GM21576 (cell line): ENCODE results near the gene RCOR2.
A peak's percentile ranks its signal among the peaks of the same experiment; 100 is the strongest.
"Not testable (repeated sequence)": the region's sequence is repeated elsewhere in the genome, so short reads cannot be mapped to it uniquely, and the experiment has no call there.

Source experiments
- ATAC-seq: cut with Tn5 transposase; IDR thresholded peaks from one replicate; pipeline ENCODE4 v1.9.1; 2021; ENCODE audit warnings: mild to moderate bottlenecking, moderate library complexity; ENCODE audit not compliant: unreplicated experiment

Gene RCOR2

GRCh38 chr11:63916837-63917691, at the start of gene RCOR2:
Gene RCOR2, minus strand, starts transcription at chr11:63917164. Its CDS starts 708 bp downstream, at chr11:63916456.
- ATAC-seq: no peak

DNA sequence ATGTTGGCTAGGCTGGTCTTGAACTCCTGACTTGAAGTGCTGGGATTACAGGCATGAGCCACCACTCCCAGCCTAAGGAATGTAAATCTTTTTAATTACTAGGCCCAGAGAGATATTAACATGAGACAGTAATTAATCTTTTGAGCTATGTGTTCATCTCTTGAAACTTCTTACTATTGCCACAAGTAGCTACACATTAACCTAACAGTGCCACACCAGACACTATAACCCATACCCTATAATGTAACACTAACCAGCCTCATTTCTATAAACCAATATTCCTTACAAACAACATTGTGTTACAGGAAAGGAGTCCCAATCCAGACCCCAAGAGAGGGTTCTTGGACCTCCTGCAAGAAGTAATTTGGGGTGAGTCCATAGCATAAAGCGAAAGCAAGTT, 49.5 kb upstream of the RCOR2 start:
- ATAC-seq: no peak

DNA sequence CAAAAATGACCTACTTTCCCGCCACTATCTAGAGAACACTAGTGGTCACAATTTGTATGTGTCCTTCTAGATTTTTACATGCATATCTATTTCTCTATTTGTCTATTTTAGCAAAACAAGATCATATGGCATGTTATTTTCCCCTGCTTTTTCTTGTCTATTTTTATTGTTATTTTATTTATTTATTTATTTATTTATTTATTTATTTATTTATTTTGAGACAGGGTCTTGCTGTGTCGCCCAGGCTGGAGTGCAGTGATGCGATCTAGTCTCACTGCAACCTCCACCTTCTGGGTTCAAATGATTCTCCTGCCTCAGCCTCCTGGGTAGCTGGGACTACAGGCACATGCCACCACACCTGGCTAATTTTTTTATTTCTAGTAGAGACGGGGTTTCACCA, 46.9 kb upstream of the RCOR2 start:
- not testable (repeated sequence) for ATAC-seq

- ATAC-seq: no peak
Observed at GRCh38 chr11:63961608-63962412, 44.8 kb upstream of the RCOR2 start.

GRCh38 chr11:63958008-63958407, 41.0 kb upstream of the RCOR2 start:
- no peak for ATAC-seq

DNA sequence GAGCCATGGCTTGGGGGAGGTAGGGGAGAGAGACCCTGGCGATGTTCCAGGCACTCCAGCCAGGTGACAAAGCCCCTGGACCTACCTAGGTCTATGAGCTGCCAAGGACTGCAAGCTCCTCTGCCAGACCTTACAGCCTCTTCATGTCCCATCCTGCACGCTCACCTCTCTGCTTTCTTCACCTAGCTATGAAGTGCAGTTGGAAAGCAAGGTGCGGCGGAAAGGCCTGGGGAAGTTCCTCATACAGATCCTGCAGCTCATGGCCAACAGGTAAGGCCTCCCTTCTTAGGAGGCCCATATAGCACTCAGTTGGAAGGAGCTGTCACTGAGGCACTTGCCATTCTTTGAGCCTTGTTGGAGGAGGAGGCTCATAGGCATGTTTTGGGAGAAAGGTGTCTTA, 35.6 kb upstream of the RCOR2 start:
- no peak for ATAC-seq

GRCh38 chr11:63951779-63952536, 35.0 kb upstream of the RCOR2 start:
- ATAC-seq: no peak

- ATAC-seq: no peak
Observed at GRCh38 chr11:63945477-63946163, 28.7 kb upstream of the RCOR2 start.

GRCh38 chr11:63944987-63945386, 28.0 kb upstream of the RCOR2 start:
- no peak for ATAC-seq

GRCh38 chr11:63942803-63943202, 25.8 kb upstream of the RCOR2 start:
- ATAC-seq: no peak

DNA sequence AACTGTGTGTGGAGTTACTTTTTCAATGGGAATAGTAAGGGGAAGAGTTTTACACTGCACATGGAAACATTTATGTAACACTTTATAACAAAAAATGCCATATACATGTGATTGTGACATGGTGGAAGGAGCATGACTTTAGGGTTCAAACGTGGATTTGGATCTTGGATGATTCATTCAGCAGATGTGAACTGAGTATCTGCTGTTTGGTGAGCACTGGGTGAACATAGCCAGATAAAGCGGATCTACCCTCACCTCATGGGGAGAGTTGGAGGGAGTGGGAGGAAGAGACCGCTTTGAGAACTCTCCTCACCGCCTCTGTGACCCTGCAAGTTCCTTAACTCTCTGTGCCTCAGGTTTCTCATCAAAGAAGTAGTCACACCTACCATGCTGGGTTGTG, 24.9 kb upstream of the RCOR2 start:
- ATAC-seq: no peak

- ATAC-seq: no peak
Observed at GRCh38 chr11:63940786-63941185, 23.8 kb upstream of the RCOR2 start.

DNA sequence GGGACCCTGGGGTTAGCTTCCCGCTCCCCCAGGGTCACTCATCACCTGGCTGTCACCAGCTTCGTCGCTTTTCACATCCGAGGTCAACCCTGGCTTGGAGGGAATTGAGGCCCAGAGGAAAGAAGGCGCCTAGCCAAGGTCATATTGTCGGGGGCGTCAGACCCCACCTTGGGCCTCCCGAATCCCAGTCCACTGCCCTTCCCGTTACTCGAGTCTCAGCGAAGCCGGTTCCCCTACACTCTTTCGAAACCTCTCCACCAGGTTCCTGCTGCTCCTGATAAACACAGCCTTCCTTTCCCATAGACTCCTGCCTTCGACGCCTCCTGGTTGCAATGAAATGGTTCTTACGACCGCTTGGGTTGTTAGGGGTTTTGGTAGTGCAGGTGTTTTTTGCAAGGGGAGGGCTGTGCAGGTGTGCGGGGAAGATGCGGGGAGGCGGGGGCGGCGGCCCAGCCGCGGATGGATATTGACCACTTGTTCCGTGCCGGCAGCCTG, 22.5 kb upstream of the RCOR2 start:
- no peak for ATAC-seq

DNA sequence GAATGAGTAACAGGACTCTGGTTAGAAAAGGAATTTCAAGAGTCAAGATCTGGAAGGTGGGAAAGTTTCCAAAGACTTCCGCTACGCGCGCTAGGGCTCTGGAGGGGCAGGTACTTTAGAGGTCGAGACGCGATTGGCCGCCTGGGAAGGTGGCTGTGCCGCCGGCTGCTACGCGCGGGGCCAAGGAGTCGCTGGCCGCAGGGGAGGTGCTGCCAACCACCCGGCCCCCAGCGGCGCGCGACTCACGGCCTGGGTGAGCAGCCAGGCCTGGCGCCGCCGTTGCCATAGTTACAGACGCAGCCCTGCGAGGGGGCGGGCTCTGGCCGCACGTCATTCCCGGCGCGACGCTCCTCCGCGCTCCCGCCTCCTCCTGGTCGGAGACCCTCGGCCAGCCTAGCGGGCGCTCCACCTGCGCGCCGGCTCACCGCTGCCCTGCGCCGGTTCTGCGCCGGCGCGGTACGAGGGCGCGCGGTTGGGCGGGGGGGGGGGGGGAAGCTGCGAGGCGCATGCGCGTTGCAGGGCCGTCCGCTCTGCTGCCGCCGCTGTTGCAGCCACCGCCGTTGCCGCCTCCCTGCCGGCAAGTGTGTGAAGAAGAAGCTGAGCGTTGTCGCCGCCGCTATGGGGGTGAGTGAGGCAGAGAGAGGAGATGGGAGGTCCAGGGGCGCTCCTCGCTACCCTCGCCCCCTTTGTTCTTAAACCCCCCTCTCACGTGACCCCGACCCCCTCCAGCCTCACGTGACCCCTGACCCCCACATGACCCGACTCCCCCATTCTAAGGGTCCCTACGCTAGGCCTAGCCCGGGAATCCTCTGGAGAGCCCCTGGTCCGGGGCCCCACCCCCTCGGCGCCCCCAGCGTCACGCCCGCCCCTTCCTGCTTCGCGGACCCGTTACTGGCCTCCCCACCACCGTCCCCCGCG, 21.8 kb upstream of the RCOR2 start, which contains the start of gene NAA40:
TSS of gene NAA40 (plus strand) at position 524 of the 918 bp plus-strand sequence. CDS start at position 619, 95 bp downstream.
- ATAC-seq: peak; percentile 89

DNA sequence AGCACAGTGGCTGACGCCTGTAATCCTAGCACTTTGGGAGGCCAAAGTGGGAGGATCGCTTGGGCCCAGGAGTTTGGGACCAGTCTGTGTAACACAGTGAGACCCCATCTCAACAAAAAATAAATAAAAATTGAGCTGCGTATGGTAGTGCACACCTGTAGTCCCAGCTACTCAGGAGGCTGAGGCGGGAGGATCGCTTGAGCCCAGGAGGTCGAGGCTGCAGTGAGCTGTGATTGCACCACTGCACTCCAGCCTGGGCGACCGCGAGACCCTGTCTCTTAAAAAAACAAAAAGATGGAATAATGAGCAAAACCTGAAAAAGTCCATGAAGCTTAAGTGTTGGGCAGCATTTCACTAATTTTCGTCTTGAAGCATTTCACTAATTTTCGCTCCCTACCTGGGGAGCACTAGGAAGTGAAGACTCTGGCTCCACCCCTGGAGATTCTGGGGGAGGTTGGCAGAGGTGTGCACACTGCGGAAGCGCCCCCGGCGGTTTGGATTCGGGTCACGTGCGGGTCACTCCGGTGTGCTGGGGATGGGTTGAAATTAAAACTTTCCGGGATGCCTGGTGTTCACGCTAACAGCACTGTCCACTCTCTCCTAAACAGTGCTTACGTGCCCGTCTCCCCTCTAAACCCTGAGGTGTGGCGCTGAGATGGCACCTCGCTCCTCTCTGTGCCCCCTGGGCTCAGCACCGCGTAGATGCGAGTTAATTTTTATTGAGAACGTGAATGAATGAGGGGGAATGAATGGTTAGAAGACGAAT, 20.9 kb upstream of the RCOR2 start:
- peak; percentile 8 for ATAC-seq

DNA sequence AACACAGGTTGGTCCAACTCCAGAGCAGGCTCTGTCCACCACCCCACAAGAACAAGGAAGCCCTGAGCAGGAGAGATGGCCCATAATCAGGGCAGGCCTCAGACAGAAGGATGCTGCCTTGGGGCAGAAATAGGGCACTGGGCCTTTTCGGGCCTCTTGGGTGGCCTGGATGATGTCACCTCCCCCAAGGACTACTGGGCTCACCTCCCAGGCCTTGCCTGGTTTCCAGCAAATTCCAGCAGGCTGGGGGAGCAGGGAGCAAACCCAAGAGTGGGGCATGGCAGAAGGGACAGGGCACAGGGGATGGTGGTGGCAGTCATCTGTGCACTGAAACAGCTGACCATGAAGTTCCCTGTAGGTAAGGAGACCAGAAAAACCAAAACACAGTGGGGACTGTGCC, 16.5 kb upstream of the RCOR2 start:
- ATAC-seq: no peak

GRCh38 chr11:63931876-63932275, 14.9 kb upstream of the RCOR2 start:
- no peak for ATAC-seq

DNA sequence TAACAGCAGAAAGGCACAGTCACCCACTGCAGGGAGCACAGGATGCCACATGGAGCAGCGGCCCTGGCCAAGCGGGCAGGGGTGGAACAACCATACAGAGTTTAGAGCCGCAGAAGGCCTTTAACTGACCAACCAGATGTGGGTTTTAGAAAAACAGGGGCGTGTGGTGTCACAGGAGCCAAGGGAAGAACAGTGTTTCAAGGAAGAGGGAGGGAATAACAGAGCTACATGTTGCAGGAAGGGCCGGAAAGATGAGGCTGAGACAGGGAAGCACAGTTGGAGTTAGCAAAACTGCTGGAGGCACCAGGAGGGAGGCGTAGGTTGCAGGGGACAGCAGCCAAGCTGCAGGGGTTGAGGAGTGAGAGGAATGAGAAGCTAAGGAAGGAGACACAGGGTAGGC, 14.1 kb upstream of the RCOR2 start:
- ATAC-seq: no peak

DNA sequence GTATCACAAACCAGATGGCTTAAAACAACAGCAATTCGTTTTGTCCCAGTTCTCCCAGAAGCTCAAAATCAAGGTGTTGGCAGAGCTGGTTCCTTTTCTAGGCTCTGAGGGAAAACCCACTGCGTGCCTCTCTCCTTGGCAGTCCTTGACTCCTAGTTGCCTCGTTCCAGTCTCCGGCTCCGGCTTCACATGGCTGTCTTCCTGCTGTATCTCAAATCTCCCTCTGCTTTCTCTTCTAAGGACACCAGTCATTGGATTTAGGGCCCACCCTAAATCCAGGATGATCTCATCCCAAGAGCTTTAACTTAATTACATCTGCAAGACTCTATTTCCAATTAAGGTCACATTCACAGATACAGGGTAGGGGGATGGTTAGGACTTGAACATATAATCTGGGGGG, 12.7 kb upstream of the RCOR2 start:
- no peak for ATAC-seq
